GM13976 (cell line): ENCODE data around the gene USB1.

Experiments
- DNase-seq: peaks from one replicate; pipeline ENCODE4 v3.0.0; 2012; ENCODE audit warnings: low spot score
- in situ Hi-C: fragments of 300-500 bp; cut with MboI; formaldehyde crosslinking; loops from one replicate; pipeline ENCODE4 v1.12.0; 2022; ENCODE audit warnings: low sequenced_read_pairs, mixed read lengths, inconsistent platforms; ENCODE audit not compliant: unreplicated experiment
- TF ChIP-seq, protein P1 (sequence below): IDR thresholded peaks from 2 replicates; pipeline ENCODE4 v1.5.1; 2012; ENCODE audit warnings: borderline replicate concordance, mild to moderate bottlenecking; ENCODE audit not compliant: insufficient read depth; ENCODE audit errors: extremely low read depth, missing control alignments, control extremely low read depth

Gene USB1

GRCh38 chr16:57985204-57986181, 15.7 kb upstream of the USB1 start:
- TF ChIP-seq, protein P1, sequence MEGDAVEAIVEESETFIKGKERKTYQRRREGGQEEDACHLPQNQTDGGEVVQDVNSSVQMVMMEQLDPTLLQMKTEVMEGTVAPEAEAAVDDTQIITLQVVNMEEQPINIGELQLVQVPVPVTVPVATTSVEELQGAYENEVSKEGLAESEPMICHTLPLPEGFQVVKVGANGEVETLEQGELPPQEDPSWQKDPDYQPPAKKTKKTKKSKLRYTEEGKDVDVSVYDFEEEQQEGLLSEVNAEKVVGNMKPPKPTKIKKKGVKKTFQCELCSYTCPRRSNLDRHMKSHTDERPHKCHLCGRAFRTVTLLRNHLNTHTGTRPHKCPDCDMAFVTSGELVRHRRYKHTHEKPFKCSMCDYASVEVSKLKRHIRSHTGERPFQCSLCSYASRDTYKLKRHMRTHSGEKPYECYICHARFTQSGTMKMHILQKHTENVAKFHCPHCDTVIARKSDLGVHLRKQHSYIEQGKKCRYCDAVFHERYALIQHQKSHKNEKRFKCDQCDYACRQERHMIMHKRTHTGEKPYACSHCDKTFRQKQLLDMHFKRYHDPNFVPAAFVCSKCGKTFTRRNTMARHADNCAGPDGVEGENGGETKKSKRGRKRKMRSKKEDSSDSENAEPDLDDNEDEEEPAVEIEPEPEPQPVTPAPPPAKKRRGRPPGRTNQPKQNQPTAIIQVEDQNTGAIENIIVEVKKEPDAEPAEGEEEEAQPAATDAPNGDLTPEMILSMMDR: no peak
- peak; percentile 29 for DNase-seq
- in situ Hi-C loops: no loop called here

GRCh38 chr16:57986196-57986595, 15.0 kb upstream of the USB1 start:
- DNase-seq: no peak
- in situ Hi-C loops: no loop called here
- TF ChIP-seq, protein P1: no peak

GRCh38 chr16:57987441-57988177, 13.6 kb upstream of the USB1 start:
- no peak for DNase-seq
- TF ChIP-seq, protein P1: no peak
- in situ Hi-C loops: no loop called here

DNA sequence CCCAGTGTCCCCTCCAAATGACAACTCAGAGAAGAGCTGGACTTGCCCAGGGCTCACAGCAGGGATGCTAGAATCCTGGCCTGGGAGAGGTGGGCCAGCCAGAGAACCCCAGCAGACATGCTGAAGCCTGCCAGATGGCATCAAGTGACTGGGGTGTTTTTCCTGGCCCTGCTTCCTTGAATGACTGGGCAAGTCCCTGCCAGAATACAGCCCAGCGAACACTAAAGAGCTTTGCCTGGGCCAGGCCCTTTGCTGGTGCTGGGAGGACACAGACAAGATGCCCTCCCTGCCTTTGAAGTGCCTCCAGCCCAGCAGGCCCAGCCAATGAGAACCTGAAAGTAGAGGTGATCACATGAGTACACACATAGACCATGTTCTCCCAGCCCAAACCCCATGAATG, 12.3 kb upstream of the USB1 start:
- DNase-seq: no peak
- TF ChIP-seq, protein P1: no peak
- in situ Hi-C loops: no loop called here

- in situ Hi-C loops: no loop called here
- TF ChIP-seq, protein P1: no peak
- no peak for DNase-seq
Measured at GRCh38 chr16:57991551-57992059, 9.6 kb upstream of the USB1 start.

DNA sequence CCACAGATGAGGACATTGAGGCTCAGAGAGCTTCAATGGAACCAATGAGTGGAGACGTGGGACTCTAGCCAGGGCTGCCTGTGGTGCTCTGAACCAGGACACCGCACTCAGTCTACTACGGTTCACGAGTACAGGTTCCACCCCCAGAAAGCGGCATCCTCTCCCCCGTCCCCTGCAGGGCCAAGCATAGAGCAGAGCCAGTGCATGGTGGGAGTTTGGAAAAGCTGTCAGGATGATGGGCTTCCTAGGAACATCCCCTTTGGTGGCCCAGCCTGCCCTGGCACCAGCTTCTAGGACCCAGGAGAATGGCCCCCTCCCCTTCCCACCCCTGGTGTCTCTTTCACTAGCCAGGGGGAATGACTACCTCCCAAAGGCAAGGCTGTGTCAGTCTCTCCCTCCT, 9.1 kb upstream of the USB1 start:
- in situ Hi-C loops: no loop called here
- TF ChIP-seq, protein P1: no peak
- DNase-seq: no peak
